ENCODE data around the gene RELT. TPM values are rescaled to one million over a fixed set of nuclear protein-coding genes. Genes with fewer than 3 reads are reported as not detected.

The RELT gene
- total RNA-seq, 2 donors from 2014 or later, result 31.2 to 39.9 TPM

GRCh38 chr11:73359341-73359740, 16.9 kb upstream of the RELT start:
- Mint-ChIP-seq H3K36me3 (ENCODE audit: low read depth) (no peaks in the 10 kb centered on the region), H3K27me3 (no peaks in the 10 kb centered on the region), H3K4me1 (no peaks in the 10 kb centered on the region), H3K9me3 (no peaks in the 10 kb centered on the region), H3K27ac (no peak overlapping the region), H3K4me3 (no peak overlapping the region)
- no peak for ATAC-seq (replicated peaks)

- Mint-ChIP-seq H3K4me3 (no peak overlapping the region), H3K27ac (no peak overlapping the region), H3K9me3 (no peaks in the 10 kb centered on the region), H3K27me3 (no peaks in the 10 kb centered on the region), H3K4me1 (no peaks in the 10 kb centered on the region), H3K36me3 (ENCODE audit: low read depth) (no peaks in the 10 kb centered on the region)
- no peak for ATAC-seq (replicated peaks)
These were observed 16.1 kb upstream of the RELT start for GRCh38 chr11:73359930-73360742.

- Mint-ChIP-seq H3K4me3 (no peak overlapping the region), H3K36me3 (ENCODE audit: low read depth) (no peaks in the 10 kb centered on the region), H3K4me1 (peaks cover 1% of the 10 kb centered on the region), H3K27me3 (no peaks in the 10 kb centered on the region), H3K27ac (no peak overlapping the region), H3K9me3 (no peaks in the 10 kb centered on the region)
- no peak for ATAC-seq (replicated peaks)
These were observed 15.3 kb upstream of the RELT start for GRCh38 chr11:73360743-73361369.

GRCh38 chr11:73361953-73362776, 14.0 kb upstream of the RELT start:
- peaks cover 11% of the 10 kb centered on the region for H3K4me1 Mint-ChIP-seq
- no peak overlapping the region for H3K27ac Mint-ChIP-seq
- H3K4me3 Mint-ChIP-seq, result no peak overlapping the region
- H3K9me3 Mint-ChIP-seq, result no peaks in the 10 kb centered on the region
- ATAC-seq (replicated peaks), result no peak
- H3K27me3 Mint-ChIP-seq, result no peaks in the 10 kb centered on the region
- no peaks in the 10 kb centered on the region for H3K36me3 Mint-ChIP-seq (ENCODE audit: low read depth)

- no peaks in the 10 kb centered on the region for H3K36me3 Mint-ChIP-seq (ENCODE audit: low read depth)
- H3K9me3 Mint-ChIP-seq, result no peaks in the 10 kb centered on the region
- H3K4me3 Mint-ChIP-seq, result no peak overlapping the region
- no peak for ATAC-seq (replicated peaks)
- no peak overlapping the region for H3K27ac Mint-ChIP-seq
- H3K27me3 Mint-ChIP-seq, result no peaks in the 10 kb centered on the region
- peaks cover 14% of the 10 kb centered on the region for H3K4me1 Mint-ChIP-seq
These were observed 13.1 kb upstream of the RELT start for GRCh38 chr11:73363147-73363546.

- Mint-ChIP-seq H3K27me3 (no peaks in the 10 kb centered on the region), H3K36me3 (ENCODE audit: low read depth) (no peaks in the 10 kb centered on the region), H3K27ac (peak overlapping the region; percentile 87), H3K4me3 (peak overlapping the region; percentile 60), H3K9me3 (no peaks in the 10 kb centered on the region), H3K4me1 (peaks cover 14% of the 10 kb centered on the region)
- no peak for ATAC-seq (replicated peaks)
These were observed 10.6 kb upstream of the RELT start for GRCh38 chr11:73365352-73366264.

- Mint-ChIP-seq H3K4me3 (peak overlapping the region; percentile 60), H3K36me3 (ENCODE audit: low read depth) (no peaks in the 10 kb centered on the region), H3K27ac (peak overlapping the region; percentile 87), H3K27me3 (no peaks in the 10 kb centered on the region), H3K9me3 (no peaks in the 10 kb centered on the region), H3K4me1 (peaks cover 14% of the 10 kb centered on the region)
- ATAC-seq (replicated peaks), result peak; percentile 60
These were observed 10.0 kb upstream of the RELT start for GRCh38 chr11:73366265-73366610.

- ATAC-seq (replicated peaks), result no peak
- H3K27ac Mint-ChIP-seq, result peak overlapping the region; percentile 87
- no peaks in the 10 kb centered on the region for H3K9me3 Mint-ChIP-seq
- H3K27me3 Mint-ChIP-seq, result no peaks in the 10 kb centered on the region
- no peaks in the 10 kb centered on the region for H3K36me3 Mint-ChIP-seq (ENCODE audit: low read depth)
- peaks cover 14% of the 10 kb centered on the region for H3K4me1 Mint-ChIP-seq
- H3K4me3 Mint-ChIP-seq, result peak overlapping the region; percentile 60
These were observed 9.2 kb upstream of the RELT start for GRCh38 chr11:73366953-73367352.

GRCh38 chr11:73367482-73368024, 8.6 kb upstream of the RELT start:
- H3K36me3 Mint-ChIP-seq (ENCODE audit: low read depth), result no peaks in the 10 kb centered on the region
- H3K4me3 Mint-ChIP-seq, result peak overlapping the region; percentile 60
- H3K27ac Mint-ChIP-seq, result peak overlapping the region; percentile 87
- peaks cover 14% of the 10 kb centered on the region for H3K4me1 Mint-ChIP-seq
- ATAC-seq (replicated peaks), result peak; percentile 39
- no peaks in the 10 kb centered on the region for H3K9me3 Mint-ChIP-seq
- no peaks in the 10 kb centered on the region for H3K27me3 Mint-ChIP-seq

- Mint-ChIP-seq H3K4me3 (no peak overlapping the region), H3K27ac (no peak overlapping the region), H3K4me1 (peaks cover 10% of the 10 kb centered on the region), H3K27me3 (no peaks in the 10 kb centered on the region), H3K9me3 (no peaks in the 10 kb centered on the region), H3K36me3 (ENCODE audit: low read depth) (peaks cover 8% of the 10 kb centered on the region)
- no peak for ATAC-seq (replicated peaks)
These were observed 3.7 kb upstream of the RELT start for GRCh38 chr11:73372375-73372993.

GRCh38 chr11:73374151-73374550, 2.0 kb upstream of the RELT start:
- H3K9me3 Mint-ChIP-seq, result no peaks in the 10 kb centered on the region
- H3K4me1 Mint-ChIP-seq, result peaks cover 19% of the 10 kb centered on the region
- no peak for ATAC-seq (replicated peaks)
- no peak overlapping the region for H3K4me3 Mint-ChIP-seq
- peaks cover 19% of the 10 kb centered on the region for H3K36me3 Mint-ChIP-seq (ENCODE audit: low read depth)
- H3K27me3 Mint-ChIP-seq, result no peaks in the 10 kb centered on the region
- no peak overlapping the region for H3K27ac Mint-ChIP-seq

GRCh38 chr11:73375830-73376159, 404 bp upstream of the RELT start:
- Mint-ChIP-seq H3K36me3 (ENCODE audit: low read depth) (peaks cover 19% of the 10 kb centered on the region), H3K4me1 (peaks cover 22% of the 10 kb centered on the region), H3K27ac (peak overlapping the region; percentile 91), H3K27me3 (no peaks in the 10 kb centered on the region), H3K9me3 (no peaks in the 10 kb centered on the region), H3K4me3 (peak overlapping the region; percentile 63)
- ATAC-seq (replicated peaks), result no peak

- peak; percentile 68 for ATAC-seq (replicated peaks)
- Mint-ChIP-seq H3K4me3 (peak overlapping the region; percentile 91), H3K27me3 (no peaks in the 10 kb centered on the region), H3K27ac (peak overlapping the region; percentile 96), H3K4me1 (peaks cover 26% of the 10 kb centered on the region), H3K36me3 (ENCODE audit: low read depth) (peaks cover 19% of the 10 kb centered on the region), H3K9me3 (no peaks in the 10 kb centered on the region)
These were observed 817 bp downstream of the RELT start for GRCh38 chr11:73376803-73377629.

Measured in activated T-helper 17 cell treated with anti-CD3 and anti-CD28 coated beads, Interleukin-2, amount 50 U/mL, for 72 hours (primary cell).